HG02678 (cell line): ENCODE results near the gene SLIT3.

Experiments
- ATAC-seq: cut with Tn5 transposase; IDR thresholded peaks from one replicate; pipeline ENCODE4 v1.9.1; 2021; ENCODE audit warnings: mild to moderate bottlenecking, moderate library complexity; ENCODE audit not compliant: unreplicated experiment

SLIT3 gene

DNA sequence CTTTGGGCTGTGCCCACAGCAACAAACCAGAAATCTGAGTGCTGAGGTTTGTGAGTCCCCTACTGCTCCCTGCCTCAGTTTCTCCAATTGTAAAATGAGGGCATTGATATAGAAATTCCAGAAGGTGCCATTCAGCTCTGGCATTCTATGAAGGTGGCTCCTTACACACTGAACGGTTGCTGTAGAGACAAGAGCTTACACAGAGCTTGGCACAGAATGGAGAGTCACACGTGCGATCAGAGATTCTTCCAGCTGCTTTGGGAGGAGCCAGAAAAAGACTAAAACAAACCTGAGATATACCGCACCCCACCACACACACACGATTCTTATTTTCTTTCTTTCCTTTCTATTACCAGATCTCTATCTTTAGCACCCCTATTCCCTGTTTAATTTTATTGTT, 122.7 kb downstream of the SLIT3 start:
- ATAC-seq, result no peak

DNA sequence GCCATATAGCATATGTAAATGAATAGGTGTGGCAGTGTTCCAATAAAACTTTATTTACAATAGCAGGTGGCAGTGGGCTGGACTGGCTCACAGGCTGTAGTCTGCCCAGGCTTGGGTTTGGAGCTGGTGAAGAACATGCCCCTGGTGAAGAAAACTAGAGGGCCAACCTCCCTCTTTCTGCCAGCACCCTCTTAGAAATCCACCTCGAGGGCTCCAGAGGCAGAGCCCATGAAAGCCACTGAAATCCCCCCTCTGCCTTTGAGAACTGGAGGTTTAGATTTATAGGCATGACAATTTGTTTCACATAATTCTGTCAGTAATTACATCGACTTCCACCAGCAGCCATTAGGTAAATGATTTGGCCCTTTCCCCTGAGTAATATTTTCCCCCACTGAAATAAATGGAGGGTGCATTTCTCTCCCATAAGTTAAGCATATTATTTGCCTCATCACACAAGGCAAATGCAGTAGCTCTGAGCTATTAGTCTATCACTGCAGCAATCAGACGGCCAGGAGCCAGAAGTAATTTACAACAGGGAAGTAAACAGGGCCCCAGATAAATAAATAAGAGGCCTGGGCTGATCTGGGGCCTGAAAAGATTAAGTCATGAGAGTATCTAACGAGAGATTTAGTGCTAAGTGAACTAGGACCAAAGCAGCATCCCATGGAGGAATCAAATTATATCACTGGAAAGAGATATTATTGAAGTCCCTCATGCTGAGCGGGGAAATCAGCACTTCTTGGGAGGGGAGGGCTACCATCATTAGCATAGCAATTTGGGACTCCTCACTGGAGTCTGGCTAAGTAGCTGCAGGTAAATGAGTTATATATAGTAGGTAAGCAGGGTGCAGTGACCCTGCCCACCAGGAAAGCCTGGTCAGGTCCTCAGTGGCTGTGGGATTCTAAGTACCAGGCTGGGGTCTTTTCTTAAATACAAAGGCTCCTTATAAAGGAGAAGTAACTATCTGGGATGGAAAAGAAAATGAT, 123.9 kb downstream of the SLIT3 start:
- ATAC-seq, result no peak

DNA sequence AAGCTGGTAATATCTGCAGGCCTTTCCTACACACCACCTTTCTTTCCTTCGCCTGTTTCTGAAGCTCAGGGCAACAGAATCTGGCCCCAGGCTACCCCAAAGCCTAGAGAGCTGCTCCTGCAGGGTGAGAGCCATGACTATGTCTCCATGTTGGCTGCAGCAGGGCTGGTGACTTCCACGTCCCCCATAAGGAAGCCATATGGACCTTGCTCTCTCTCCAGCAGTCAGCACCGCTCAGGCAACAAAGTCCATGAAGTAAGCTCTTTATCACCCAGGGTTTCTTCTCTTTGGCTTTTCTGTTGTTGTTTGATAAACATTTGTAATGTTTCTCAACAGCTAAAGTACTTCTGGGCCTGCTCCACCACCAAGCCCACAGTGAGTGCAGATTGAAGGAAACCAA, 125.2 kb downstream of the SLIT3 start:
- ATAC-seq, result no peak

DNA sequence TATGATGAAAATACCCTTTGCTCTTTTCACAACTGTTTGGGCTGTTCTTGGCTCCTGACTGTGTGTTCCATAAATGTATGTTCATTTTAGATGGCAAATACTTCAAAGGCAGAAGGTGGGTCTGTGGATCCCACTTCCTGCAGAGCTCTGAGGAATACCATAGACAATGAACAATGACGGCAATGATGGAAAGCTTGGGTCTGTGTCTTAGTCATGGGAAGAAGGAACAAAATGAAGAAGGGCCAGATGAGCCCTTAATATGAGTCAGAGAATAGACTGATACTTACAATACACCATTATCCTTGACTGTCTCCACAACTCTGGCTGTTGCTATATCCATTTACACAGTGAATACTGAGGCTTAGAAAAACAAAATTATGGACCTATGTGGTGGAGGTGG, 126.0 kb downstream of the SLIT3 start:
- no peak for ATAC-seq

DNA sequence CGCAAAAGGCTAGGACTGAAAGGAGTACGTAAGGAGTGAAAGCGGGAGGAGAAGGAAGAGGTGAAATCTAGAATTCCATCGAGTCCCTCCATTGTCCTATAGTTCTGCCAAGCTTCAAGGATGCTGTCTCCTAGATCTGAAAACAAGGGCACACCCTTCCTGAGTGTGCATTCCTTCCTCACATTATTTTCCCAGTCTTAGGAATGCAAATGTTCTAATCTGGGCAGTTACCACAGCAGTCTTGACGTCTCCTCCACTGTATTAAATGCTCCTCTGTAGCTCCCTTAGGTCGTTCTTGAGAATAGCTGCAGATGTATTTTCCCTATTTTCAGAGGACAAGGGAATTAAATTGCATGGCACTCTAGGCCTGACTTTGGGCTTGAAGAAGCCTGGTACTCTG, 127.6 kb downstream of the SLIT3 start:
- ATAC-seq, result no peak

DNA sequence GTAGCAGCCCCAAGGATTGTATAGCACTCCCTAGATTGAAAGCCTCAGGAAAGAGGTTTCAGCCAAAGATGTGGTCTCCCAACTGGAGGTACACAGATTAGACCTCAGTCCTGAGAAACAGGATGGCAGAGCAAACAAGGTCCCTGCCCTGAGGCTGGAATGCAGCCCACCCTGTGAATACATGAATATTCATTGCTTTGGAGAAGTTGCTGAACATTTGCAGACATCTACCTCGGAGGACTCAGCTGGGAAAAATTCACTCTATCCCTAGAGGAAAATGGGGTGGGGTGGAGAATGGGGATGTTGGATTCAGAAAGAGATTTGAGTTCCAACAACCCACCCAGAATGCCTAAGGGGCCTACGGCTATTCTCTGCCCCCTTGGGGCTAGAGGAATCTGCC, 129.4 kb downstream of the SLIT3 start:
- no peak for ATAC-seq

DNA sequence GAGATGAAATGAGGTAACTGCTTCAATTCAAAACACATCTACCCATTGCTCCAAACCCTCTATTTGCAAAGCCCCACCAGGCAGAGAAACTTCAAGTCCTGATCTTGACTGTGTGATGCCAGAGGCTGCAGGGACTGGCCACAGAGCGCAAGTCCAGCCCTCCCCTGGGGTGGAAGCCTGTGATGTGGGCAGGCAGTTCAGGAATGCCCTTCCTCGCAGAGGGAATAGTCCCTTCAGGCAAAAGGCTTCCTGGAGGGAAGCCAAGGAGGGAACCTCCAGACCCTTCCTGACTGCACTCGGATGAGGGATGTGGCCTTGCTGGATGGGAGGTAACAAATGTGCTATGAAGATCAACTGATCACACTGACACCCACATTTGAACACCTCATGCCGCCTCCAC, 131.2 kb downstream of the SLIT3 start:
- ATAC-seq, result no peak

DNA sequence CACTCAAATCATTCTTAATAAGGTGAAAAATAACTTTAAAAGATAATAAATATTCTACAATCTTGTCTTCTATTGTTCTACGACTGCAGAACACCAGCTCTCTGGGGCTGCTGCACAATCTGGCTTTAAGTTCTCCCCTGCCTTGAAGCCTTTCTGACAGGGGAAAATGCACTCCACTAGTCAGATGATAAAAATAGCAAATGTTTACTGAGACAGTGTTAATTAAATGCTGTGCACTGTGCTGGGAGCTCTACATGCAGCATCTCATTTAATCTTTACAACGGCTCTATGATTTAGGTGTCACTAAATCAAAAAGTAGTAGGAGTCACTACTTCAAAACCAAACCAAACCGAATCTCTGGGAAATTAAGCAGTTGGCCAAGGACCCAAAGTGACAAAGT, 132.7 kb downstream of the SLIT3 start:
- ATAC-seq, result no peak

DNA sequence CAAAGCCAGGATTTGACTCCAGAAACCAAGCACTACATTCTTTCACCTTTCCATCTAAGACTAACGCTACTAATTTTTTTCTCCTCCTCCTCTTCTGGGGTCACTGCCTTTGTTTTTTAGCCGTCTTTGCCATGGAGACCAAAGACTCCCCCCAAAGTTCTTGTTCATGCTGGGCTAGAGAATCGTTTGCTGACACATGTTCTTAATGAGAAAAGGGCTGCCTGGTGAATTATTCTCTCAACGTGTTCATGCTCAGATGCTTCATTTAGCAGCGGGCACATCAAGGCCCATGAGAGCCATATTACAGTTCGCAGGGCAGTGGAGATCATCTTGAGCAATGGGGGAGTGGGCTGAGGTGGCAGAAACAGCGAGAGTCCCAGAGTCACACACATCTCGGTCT, 134.9 kb downstream of the SLIT3 start:
- ATAC-seq, result no peak

DNA sequence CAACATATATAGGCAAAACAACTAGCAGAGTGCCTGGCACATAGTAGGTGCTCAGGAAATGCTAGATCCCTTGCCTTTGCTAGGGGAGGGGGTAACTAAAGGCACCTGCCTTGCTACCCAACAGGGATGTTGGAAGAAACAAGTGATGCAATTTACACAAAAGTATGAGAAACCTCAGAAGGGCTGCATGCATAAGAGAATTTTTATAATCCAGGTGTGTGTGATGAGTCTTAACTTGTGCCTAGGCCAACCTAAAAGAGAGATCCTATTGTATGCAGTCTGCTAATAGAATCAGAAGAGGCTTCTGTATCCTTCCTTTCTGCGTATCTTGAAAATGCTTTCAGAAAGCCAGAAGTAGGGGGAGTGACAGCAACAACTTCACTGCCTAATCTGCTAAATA, 135.9 kb downstream of the SLIT3 start:
- ATAC-seq, result no peak

DNA sequence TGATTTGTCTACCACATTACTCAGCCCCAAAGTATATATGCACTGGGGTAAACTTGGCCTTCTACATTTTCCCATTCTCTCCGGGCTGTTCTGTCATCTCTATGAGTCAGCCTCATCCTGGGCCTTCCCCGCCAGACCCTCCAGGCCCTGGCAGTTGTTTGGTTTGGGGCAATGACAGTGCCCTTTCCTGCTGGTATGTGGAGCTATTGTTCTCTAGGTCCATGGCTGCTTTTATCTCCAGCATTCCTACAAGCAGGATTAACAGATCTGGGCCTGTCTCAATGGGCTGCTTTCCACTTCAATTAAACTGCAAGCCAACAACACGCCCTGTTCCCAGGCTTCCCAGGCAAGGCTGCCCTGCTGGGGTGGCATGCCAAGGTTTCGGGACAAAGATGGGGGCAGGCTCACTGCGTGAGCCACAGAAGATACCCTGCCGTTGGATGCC, 136.4 kb downstream of the SLIT3 start:
- ATAC-seq, result no peak

DNA sequence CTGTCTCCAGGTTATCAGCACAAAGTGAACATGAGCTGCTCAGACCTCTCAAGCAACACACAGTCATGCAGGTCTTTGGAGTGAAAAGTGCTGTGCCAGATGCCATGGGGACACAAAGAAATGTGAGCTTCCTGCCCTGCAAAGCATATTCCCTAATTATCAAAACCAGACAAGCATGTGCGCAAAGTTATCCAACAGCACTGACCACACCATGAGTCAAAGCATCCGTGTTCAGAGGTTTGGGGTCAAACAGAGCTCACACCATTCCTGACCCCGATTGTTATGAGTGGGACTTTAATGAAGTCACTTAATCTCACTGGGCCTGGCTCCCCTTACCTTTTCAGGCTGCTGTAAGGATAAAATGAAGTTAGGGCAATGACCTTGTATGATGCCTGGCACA, 138.5 kb downstream of the SLIT3 start:
- ATAC-seq, result no peak

DNA sequence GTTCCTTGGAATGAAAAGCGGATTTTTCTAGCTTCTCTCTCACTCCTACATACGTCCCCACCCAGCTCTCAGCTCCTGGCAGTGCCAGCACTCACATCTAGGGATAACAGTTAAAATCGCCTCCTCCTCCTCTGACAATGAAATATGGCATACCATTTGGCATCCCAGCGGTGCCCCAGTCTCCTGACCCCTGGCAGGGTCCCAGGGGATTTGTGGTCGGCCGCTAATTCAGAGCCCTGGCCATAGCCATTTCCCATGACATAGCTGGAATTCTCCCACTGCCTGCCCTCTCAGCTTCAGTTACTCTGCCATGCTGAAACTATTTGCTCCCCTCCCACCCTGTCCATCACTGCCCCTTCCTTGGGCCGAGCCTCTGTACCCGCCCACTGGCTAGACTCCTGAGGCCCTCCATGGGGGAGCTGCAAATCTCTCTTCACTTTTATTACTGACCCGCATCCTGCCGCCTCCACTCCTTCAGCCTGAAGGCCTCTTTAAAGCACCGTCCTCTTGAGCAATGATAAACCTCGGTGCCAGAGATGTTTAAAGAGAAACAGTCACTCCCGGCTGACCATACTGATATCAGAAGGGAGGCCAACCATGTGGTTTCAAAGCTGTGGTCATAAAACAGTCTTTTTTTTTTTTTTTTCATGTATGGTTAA, 139.8 kb downstream of the SLIT3 start:
- no peak for ATAC-seq

DNA sequence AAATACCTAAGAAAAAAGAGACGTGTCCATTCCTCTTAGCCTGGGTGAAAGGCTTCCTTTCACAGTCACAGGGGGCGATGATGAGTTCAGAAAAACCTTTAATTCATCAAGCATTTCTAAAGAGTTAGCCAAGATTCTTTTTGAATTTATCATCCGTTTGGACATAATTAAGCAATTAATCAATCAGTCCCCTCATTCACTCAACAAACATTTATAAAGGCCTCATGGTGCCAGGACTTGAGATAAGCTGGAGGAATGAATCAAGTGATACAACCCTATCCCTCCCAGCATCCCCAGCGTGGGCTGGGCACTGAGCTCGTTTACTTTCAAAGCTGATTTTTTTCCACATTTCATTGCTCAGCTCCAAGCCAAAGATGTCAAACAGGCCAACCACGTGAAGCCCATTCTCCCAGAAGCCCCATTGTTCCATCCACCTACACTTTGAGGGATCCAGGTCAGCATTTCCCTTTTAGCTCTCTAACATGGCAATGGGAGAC, 140.5 kb downstream of the SLIT3 start:
- ATAC-seq, result no peak

DNA sequence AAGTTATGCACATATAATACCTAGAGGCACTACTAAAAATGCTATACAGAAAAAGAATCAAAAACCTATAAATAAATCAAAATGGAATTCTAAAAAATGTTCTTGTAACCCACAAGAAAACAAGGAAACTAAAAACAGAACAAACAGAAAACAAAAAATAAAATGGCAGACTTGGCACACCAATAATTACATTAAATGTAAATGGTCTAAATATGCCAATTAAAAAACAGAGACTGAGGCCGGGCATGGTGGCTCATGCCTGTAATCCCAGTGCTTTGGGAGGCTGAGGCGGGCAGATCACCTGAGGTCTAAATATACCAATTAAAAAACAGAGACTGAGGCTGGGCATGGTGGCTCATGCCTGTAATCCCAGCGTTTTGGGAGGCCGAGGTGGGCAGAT, 142.2 kb downstream of the SLIT3 start:
- ATAC-seq, result no peak

DNA sequence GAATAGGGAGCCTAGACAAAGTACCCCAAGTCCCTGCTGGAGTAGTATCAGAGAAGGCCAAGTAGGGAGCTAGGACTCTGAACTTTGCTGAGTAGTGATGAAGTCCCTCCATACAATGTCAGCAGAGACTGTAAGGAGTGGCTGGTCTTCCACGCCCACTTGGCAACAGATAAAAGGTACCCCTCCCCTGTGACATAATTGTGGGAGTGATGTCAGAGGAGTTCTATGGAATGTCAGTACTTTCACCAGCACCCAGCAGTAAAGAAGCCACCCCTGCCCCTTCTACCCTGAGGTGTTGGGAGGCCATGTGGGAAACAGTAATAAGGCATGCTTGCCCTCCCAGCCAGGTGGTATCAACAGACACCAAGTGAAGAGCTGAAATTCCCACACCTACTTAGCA, 143.9 kb downstream of the SLIT3 start:
- no peak for ATAC-seq

DNA sequence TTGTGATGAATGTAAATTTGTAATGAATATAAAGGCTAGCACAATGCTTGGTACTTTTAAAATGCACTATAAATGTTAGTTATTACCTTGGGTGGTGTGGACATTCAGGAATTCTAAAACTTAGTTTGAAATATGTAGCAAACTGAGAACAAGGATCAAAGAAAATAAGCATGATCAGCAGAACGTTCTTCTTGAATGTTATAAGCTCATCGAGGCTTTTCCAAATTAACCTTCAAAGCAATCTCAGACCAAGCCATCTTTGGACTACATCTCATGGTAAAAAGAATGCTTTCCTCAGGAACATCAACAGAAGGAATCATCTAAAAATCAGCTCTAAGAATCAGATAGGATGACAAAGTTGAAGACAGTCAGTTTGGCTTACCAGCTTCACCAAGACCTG, 146.3 kb downstream of the SLIT3 start:
- ATAC-seq, result no peak

DNA sequence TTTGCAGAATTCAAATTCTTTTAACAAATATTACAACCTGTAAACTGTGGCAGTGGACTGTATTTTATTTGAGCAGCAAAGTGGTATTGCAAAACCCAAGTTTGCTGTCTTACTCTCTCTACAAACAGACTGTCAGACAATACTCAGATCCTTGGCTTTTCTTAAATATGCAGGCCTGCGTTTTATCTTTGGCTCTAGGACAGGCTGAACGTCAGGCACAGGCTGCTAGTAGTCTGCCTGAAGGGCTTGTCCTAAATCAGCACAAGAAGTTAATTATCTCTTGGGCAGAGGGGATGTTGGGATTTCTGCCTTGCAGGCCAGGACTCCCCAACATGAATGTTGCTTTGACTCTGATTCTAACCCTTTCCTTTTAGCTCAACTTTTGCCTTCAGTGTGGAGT, 147.5 kb downstream of the SLIT3 start:
- no peak for ATAC-seq

DNA sequence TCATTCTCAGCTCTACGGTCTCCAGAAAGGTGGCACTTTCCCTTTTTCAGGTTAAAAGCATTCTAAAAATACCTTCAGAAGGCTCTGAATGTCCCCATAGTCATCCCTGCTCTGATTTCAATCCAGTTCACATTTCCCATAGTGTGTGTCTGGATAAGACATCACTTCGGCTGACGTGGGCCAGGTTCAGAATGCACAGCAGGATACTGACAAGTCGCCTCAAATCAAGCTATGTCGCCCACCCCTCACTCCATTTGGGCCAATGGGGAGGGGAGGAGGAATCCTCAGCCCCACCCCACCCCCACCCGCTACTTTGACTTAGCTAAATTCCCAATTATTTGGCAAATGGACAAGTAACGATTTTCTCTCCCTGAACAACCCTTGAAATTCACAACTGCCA, 148.0 kb downstream of the SLIT3 start:
- ATAC-seq, result no peak

DNA sequence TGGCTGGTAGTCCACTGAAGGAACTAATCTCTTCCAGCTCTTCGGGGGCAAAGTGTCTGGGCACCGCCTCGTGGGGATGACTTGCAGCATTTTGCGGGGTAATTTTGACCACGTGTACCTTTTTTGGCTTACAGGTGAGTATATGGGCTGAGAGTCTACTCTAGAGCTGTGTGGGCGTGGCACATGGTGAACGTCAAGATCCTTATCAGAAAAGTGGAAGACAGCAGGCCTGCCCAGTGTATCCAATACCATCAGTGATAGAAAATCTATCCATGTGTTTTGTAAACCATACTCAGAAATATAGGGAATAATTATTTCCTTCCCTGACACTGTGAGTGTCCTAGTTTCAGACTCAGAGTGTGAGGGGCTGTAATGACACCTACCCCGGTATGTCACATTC, 148.5 kb downstream of the SLIT3 start:
- ATAC-seq, result no peak

DNA sequence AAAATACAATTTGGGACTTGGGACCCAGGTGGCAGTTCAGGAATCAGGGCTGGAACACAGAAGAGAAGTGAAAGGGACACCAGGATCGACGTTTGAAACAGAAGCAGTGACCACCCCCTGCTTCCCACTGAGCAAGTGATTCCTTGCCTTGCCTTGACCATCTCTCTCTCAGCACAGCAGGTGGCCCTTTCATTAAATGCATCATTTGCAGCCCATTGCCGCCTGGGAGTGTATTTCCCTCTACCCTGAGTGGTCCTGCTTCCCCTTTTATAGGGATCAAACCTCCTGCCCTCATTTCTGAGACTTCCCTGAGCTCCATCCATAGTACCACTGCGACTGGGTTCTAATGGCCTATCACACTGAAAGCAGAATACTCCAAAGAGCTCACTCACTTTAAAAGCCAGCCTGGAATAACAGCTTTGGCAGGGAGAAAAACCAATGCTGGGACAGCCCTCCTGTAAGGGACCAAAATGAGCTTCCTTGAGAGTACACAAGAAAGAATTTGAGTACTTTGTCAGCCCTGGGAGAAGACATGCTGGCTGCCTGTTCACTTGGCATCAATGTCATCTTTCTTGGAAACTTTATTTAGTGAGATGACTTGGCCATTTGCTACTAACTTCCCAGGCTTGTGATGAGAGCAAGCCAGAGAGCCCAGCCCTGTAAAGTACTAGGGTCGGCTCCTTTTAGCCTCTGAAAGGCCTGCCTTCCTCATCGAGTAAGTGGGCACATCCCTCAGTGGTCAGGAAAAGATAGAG, 149.7 kb downstream of the SLIT3 start:
- no peak for ATAC-seq
